ENCODE data around the gene P2RY11. TPM values are rescaled to one million over a fixed set of nuclear protein-coding genes. Genes with fewer than 3 reads are reported as not detected.
A peak's percentile ranks its signal among the peaks of the same experiment; 100 is the strongest.

Gene P2RY11
- total RNA-seq, 4 donors from 2014 or later: 2.7 to 18.7 (median 4.7) TPM

DNA sequence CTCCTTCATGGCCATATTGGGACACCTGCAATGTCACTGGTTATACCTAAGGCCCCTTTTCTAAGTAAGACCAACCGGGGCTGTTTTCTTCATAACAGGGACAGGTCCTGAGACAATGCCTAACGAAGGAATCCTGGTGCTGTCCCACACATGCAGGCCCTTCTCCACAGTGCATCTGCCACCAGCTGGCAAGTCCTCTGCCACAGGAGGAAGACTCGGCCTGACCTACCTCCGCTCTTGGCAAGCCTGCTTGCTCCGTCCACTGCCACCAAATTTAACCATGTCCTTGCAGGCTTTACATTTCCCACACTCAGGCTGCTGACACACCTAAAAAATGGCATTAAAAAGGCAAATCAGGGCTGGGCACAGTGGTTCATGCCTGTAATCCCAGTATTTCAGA, 40.0 kb downstream of the P2RY11 start:
- TF ChIP-seq, protein P1, sequence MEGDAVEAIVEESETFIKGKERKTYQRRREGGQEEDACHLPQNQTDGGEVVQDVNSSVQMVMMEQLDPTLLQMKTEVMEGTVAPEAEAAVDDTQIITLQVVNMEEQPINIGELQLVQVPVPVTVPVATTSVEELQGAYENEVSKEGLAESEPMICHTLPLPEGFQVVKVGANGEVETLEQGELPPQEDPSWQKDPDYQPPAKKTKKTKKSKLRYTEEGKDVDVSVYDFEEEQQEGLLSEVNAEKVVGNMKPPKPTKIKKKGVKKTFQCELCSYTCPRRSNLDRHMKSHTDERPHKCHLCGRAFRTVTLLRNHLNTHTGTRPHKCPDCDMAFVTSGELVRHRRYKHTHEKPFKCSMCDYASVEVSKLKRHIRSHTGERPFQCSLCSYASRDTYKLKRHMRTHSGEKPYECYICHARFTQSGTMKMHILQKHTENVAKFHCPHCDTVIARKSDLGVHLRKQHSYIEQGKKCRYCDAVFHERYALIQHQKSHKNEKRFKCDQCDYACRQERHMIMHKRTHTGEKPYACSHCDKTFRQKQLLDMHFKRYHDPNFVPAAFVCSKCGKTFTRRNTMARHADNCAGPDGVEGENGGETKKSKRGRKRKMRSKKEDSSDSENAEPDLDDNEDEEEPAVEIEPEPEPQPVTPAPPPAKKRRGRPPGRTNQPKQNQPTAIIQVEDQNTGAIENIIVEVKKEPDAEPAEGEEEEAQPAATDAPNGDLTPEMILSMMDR (IDR thresholded peaks at IDR 0.05): no peak
- DNase-seq (ENCODE audit: low spot score) (no peak), ATAC-seq (ENCODE audit: low FRiP score) (peak; percentile 31)

DNA sequence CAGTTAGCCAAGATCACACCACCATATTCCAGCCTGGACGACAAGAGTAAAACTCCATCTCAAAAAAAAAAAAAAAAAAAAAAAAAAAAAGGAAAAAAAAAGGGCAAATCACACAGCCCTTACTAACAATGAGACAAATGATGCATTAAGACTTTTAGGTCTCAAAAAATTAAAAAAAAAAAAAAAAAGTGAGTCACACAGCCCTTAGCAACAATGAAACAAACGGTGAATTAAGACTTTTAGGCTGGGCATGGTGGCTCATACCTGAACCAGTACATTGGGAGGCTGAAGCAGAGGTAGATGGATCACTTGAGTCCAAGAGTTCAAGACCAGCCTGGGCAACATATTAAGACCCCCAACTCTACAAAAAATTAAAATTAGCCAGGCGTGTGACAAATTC, 40.6 kb downstream of the P2RY11 start:
- TF ChIP-seq, protein P1 (IDR thresholded peaks at IDR 0.05): no peak
- no peak for ATAC-seq (ENCODE audit: low FRiP score)

GRCh38 chr19:10155839-10156238, 44.3 kb downstream of the P2RY11 start:
- ATAC-seq (ENCODE audit: low FRiP score) (no peak), DNase-seq (ENCODE audit: low spot score) (no peak)
- TF ChIP-seq, protein P1 (IDR thresholded peaks at IDR 0.05): no peak

More for the DNA sequence above, 40.6 kb downstream of the P2RY11 start:
- no peak for DNase-seq (ENCODE audit: low spot score)

DNA sequence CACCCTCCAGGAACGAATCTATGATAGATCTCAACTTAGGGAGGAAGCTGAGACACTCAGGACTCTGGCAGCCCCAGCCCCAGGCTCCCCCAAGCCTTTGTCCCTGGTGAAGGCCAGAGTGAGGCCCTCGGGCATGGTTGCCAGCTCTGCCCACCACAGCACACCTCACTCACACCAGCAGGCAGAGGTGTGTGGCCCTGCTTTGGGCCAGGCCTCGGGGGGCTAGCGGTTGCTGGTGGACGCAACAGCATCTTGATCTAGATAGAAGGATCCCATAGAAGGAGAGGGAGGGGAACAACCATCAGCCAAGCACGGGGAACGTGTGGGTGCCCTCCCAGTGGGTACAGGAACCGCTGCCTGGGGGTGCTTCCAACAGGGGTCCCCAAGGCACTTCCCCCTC, 46.6 kb downstream of the P2RY11 start:
- no peak for ATAC-seq (ENCODE audit: low FRiP score)
- no peak for DNase-seq (ENCODE audit: low spot score)
- TF ChIP-seq, protein P1 (IDR thresholded peaks at IDR 0.05): no peak

- ATAC-seq (ENCODE audit: low FRiP score): no peak
- no peak for DNase-seq (ENCODE audit: low spot score)
- TF ChIP-seq, protein P1 (IDR thresholded peaks at IDR 0.05): no peak
Measured at GRCh38 chr19:10158485-10158884, 47.0 kb downstream of the P2RY11 start.

- TF ChIP-seq, protein P1 (IDR thresholded peaks at IDR 0.05): no peak
- DNase-seq (ENCODE audit: low spot score): no peak
- ATAC-seq (ENCODE audit: low FRiP score): no peak
Measured at GRCh38 chr19:10159610-10160009, 48.1 kb downstream of the P2RY11 start.

DNA sequence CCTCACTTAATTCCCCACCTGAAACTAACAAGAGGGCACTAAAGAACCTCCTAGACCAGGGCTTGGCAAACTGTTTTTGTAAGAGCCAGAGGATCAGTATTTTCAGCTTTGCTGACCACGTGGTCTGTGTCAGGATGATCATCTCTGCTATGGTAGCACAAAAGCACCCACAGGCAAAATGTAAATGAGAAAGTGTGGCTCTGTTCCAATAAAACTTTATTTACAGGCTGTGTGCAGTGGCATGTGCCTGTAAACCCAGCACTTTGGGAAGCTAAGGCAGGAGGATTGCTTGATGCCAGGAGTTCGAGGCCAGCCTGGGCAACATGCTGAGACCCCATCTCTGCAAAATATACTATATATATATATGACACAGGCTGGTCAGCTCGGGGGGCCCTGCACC, 52.0 kb downstream of the P2RY11 start:
- ATAC-seq (ENCODE audit: low FRiP score): no peak
- no peak for DNase-seq (ENCODE audit: low spot score)
- TF ChIP-seq, protein P1 (IDR thresholded peaks at IDR 0.05): no peak

Small RNA genes lying within 50 kb of the gene (small RNA-seq; reads per million reads assigned to genes)
- gene SNORD105 (150 reads per million, percentile 97 among the genes with 10 or more reads in this experiment), gene SNORD105B (9,805 reads per million, percentile 100 among the genes with 10 or more reads in this experiment)

Other genes with a start within 250 kb of the P2RY11 start
- gene OLFM2, start 175.2 kb upstream of the P2RY11 start, total RNA-seq: 10 to 100 TPM; 12.9 to 41.3 (median 23.6) TPM
- gene COL5A3, start 101.2 kb upstream of the P2RY11 start, total RNA-seq: 10 to 100 TPM; 11.5 to 74.1 (median 25.0) TPM
- not detected for gene RDH8, start 98.2 kb upstream of the P2RY11 start, total RNA-seq
- gene SHFL, start 25.4 kb upstream of the P2RY11 start, total RNA-seq: 10 to 100 TPM; 20.7 to 36.7 (median 27.7) TPM
- under 1 TPM in 3 of 4 donors, not detected in 1; 0.31 to 0.84 (median 0.37) TPM for gene ANGPTL6, start 9.0 kb upstream of the P2RY11 start, total RNA-seq
- gene PPAN, start 5.3 kb upstream of the P2RY11 start, total RNA-seq: 10 to 100 TPM; 25.0 to 79.7 (median 32.0) TPM
- 100 to 1,000 TPM; 223 to 282 (median 242) TPM for gene EIF3G, start 8.2 kb downstream of the P2RY11 start, total RNA-seq
- 10 to 100 TPM; 38.4 to 84.7 (median 50.2) TPM for gene DNMT1, start 83.3 kb downstream of the P2RY11 start, total RNA-seq
- gene S1PR2, start 119.6 kb downstream of the P2RY11 start, total RNA-seq: 10 to 100 TPM; 15.1 to 16.8 (median 15.9) TPM
- gene MRPL4, start 140.5 kb downstream of the P2RY11 start, total RNA-seq: 10 to 100 TPM; 44.6 to 73.3 (median 65.7) TPM
- 100 to 1,000 TPM in 2 of 4 donors, 10 to 100 TPM in 2; 20.7 to 286 (median 81.0) TPM for gene ICAM1, start 159.4 kb downstream of the P2RY11 start, total RNA-seq
- gene ICAM4, start 175.3 kb downstream of the P2RY11 start, total RNA-seq: 1 to 10 TPM in 3 of 4 donors, under 1 TPM in 1; 0.82 to 7.5 (median 2.0) TPM
- 1 to 10 TPM in 1 of 4 donors, under 1 TPM in 3; 0.31 to 1.1 (median 0.53) TPM for gene ICAM5, start 178.3 kb downstream of the P2RY11 start, total RNA-seq
- 1 to 10 TPM in 1 of 4 donors, under 1 TPM in 3; 0.19 to 2.4 (median 0.94) TPM for gene ZGLP1, start 198.1 kb downstream of the P2RY11 start, total RNA-seq
- 10 to 100 TPM in 3 of 4 donors, 1 to 10 TPM in 1; 9.0 to 26.2 (median 17.8) TPM for gene FDX2, start 204.3 kb downstream of the P2RY11 start, total RNA-seq
- 10 to 100 TPM; 12.4 to 23.9 (median 15.8) TPM for gene RAVER1, start 221.8 kb downstream of the P2RY11 start, total RNA-seq
- 10 to 100 TPM in 1 of 4 donors, 1 to 10 TPM in 3; 7.7 to 41.1 (median 9.4) TPM for gene ICAM3, start 227.9 kb downstream of the P2RY11 start, total RNA-seq

All from omental fat pad (tissue), 4 donors.